CD4-positive, alpha-beta T cell treated with Interferon alpha-2 for 1 hour (primary cell): ENCODE data around the gene HTRA1.
A peak's percentile ranks its signal among the peaks of the same experiment; 100 is the strongest.

ENCODE experiments used
- DNase-seq, 2 donors: peaks; one replicate each; pipeline ENCODE4 v3.0.0-alpha.2; 2020 to 2022

HTRA1 gene

GRCh38 chr10:122455376-122456079 lies 5.8 kb upstream of the HTRA1 start:
- no peak for DNase-seq

GRCh38 chr10:122457934-122458333 lies 3.4 kb upstream of the HTRA1 start:
- DNase-seq: no peak

DNA sequence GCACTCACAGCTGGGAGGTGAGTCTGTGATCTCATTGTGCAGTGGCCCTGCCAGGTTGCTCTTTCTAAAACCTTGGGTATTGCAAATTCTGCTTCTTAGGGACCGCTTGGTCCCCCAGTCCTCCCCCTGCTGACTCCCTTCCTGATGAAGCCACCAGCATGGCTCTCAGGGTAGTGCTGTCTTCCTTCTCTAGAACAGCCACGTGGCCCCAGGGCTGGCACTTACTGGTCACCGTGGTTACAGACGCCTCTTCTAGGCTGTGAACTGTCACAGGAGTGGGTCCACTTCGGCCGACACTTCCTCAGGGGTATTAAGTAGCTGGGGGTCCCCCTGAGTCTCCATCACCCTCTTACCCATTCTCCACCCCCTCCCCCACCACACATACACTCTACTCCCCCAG lies 2.7 kb upstream of the HTRA1 start:
- no peak for DNase-seq

DNA sequence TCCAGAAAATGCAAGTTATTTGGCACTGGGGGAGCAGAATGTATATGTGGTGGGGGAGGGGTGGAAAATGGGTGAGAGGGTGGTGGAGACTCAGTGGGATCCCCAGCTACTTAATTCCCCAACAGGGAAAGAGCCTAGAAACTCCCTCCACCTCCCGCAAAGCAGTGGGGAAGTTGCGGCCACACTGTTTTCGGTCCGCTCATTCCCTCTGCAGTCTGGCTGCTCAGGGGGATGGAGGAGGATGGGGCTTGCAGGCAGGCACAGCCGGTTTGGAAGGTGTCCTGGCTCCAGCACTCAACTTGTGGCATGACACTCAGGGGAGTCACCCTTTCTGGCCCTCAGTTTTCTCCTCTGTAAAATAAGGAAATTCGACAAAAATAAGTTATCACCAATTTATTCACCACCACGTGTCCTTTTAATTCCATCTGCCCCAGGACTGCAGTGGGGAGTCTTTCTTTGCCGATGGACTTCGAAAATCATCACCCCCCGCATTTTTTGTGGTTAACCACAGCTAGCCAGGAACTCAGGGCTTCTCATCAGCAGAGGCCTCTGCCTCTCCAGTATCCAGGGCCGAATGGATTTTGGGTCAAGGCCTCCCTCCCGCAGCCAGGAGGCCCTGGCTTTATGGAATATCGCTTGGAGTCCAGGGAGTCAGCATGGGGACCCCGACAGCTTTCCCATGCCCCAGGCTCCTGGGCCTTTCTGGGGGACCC lies 1.6 kb upstream of the HTRA1 start:
- no peak for DNase-seq

DNA sequence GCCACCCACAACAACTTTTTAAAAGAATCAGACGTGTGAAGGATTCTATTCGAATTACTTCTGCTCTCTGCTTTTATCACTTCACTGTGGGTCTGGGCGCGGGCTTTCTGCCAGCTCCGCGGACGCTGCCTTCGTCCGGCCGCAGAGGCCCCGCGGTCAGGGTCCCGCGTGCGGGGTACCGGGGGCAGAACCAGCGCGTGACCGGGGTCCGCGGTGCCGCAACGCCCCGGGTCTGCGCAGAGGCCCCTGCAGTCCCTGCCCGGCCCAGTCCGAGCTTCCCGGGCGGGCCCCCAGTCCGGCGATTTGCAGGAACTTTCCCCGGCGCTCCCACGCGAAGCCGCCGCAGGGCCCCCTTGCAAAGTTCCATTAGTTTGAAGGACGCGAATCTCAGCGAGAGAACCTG lies 461 bp upstream of the HTRA1 start:
- no peak for DNase-seq

DNA sequence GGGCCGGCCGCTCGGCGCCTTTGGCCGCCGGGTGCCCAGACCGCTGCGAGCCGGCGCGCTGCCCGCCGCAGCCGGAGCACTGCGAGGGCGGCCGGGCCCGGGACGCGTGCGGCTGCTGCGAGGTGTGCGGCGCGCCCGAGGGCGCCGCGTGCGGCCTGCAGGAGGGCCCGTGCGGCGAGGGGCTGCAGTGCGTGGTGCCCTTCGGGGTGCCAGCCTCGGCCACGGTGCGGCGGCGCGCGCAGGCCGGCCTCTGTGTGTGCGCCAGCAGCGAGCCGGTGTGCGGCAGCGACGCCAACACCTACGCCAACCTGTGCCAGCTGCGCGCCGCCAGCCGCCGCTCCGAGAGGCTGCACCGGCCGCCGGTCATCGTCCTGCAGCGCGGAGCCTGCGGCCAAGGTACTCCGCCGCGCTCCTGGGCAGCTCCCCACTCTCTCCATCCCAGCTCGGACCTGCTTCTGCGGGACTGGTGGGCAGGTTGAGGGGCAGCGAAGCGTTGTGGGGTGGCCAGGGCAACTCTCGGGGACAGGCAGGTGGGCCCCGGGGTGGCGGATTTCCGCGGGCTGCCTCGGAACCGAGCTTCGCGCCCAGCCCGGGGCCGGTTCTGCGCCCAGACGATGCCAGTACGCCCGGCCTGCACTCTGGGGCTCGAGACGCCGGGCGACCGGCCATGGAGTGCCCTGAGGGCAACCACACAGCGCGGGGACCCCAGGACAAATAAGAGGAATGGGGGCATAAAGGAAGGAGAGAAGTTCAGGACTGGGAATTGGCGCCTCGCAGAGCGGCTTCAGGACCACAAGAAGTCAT lies 578 bp downstream of the HTRA1 start:
- peak in 1 of 2 donors; percentile 9 for DNase-seq

DNA sequence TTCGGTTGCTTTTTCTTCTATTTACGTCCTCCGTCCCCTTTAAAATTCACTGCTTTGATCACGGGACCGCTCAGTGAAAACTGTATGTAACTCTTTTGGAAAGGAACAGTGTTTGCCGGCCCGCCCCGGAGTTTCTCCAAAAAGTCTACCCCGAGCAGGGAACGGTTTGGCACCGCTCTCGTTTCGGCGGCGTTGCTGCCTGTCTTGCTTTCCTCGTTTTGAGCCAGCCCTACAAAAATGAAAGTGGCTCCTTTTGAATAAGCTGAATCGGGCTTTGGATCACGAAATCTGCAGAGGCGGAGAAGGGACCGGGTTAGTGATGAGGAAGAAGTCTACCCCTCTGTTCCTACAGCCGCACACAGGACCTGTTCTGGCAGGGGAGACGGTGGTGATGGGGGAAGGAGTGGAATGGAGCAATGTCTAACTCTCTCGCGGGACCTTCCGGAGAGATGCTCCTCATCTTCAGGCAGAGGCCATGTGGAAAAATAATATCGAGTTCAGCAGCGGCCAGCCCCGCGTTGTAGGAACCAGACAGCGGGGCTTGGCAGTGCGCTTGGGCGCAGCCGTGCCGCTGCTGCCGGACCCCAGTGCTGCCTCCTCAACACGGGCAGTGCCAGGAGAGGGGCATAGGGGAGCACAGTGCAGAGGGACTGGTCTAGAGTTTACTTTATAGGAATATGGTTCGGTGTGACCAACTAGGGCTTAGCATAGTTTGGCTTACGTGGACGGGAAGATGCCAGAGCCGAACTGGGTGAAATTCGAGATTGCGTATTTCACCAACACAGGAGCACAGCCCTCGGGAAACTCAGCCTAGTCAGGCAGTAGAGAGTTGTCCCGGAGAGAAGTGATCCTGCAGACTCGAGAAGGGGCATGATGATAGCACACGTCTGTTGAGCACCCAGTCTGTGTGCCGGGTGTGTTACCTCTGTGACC lies 1.4 kb downstream of the HTRA1 start:
- no peak for DNase-seq

- DNase-seq: no peak
Measured at GRCh38 chr10:122463466-122464249, 2.3 kb downstream of the HTRA1 start.

- no peak for DNase-seq
Measured at GRCh38 chr10:122464250-122464510, 2.8 kb downstream of the HTRA1 start.

DNA sequence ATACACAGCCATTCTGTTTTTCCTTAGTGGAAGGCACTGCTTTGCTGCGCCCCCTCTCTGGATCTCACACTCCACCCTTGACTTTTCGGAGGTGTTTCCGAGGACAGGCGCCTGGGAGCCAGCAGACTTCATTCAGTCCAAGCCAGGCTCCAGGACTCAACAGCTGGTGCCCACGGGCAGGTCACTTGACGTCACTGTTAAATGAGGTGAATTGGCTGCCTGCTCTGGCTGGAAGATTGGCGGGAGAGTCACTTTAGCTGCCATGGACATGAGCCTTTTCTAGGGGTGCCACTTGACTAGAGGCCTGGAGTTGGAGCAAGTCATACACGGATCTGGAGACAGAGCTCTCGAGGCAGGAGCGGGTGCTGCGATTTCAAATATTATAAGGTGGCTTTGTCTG lies 3.2 kb downstream of the HTRA1 start:
- no peak for DNase-seq

GRCh38 chr10:122465401-122466040 lies 4.2 kb downstream of the HTRA1 start:
- no peak for DNase-seq

- DNase-seq: no peak
Measured at GRCh38 chr10:122466951-122467381, 5.6 kb downstream of the HTRA1 start.

GRCh38 chr10:122467701-122468100 lies 6.3 kb downstream of the HTRA1 start:
- DNase-seq: no peak

DNA sequence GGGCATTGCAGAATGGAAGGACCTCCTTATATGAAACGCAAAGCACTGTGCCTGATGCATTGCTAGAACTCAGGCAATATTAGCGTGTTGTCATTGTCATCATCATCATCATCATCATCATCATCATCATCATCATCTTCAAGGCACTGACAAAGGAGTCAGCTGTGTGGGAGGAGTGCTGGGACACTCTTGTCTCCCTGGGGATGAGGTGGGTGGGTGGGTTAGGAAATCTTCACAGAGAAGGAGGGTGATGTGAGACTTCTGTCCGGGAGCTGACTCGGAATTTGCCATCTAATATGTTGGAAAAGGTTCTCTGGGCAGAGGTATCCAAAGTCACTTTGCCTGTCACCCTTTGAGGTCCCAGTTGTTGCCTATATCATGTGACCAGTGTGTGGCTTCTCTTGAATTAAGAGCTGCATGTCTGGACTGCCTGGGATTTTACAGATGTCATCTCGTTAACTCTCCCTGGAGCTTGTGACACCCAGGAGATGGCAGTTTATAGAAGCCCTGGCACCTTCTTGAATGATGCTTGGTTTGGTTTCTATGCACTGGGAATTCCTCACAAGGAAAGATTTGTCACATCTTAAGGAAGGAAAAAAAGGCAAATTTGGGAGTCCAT lies 7.1 kb downstream of the HTRA1 start:
- DNase-seq: no peak

- peak in 1 of 2 donors; percentile 19 for DNase-seq
Measured at GRCh38 chr10:122468926-122469781, 7.8 kb downstream of the HTRA1 start.

DNA sequence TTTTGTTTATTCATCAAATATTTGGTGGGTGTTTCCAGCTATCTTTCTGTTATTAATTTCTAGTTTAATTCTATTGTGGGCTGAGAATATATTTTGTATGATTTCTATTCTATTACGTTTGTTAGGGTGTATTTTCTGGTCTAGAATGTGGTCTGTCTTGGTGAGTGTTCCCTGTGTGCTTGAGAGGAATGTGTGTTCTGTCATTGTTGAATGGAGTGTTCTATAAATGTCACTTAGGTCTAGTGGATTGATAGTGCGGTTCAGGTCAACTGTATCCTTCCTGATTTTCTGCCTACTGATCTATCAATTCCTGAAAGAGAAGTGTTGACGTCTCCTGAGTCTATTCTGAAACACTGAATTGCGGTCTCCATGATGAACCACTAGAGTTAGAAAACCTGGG lies 8.5 kb downstream of the HTRA1 start:
- DNase-seq: no peak

- no peak for DNase-seq
Measured at GRCh38 chr10:122471531-122472177, 10.3 kb downstream of the HTRA1 start.

DNA sequence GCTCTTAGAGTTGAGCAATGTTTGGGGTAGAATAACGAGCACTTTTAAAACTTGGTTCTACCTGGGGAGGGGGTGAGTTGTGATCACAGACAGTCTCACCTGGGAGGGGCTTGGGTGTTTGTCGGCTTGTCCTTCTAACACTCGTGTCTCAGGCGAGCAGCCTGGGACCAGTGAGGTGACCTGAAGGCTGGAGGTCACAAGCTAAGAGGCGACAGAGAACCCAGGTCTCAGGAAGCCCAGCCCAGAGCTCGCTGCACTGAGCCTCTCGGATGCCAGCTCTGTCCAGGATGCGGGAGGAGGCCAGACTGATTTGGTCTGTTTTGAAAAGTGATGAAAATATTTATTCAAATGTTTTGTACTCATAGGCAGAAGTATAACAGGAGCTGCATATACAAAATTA lies 11.8 kb downstream of the HTRA1 start:
- DNase-seq: no peak

DNA sequence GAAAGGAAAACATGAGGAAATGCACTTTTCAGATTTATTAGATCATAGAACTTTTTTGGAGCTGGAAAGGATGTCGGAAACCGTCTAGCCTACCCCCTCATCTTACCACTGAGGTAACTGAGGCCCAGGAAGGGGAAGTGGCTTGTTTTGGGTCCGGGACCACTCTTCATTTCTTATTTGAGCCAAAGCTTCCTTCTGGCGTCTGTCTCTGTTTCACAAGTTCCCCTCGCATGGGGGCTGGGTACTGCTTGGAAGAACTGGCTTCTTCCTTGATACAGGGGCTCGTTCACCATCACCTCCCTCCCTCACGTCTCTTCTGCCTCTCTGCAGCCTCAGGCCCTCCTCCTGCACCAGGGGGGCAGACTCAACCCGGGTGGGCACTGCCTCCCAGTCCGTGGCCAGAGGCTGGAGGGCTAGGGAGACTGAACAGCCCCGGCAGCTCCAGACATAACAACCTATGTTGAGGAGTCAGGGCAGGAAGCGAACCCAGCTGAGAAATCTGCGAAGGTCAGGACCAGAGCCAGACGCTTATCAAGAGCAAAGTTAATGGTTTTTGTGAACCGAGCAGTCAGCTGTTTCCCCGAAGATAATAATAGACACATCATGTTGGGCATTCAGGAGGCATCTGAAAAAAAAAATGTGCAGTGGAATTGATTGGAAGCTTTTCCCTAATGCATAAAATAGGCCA lies 12.9 kb downstream of the HTRA1 start:
- no peak for DNase-seq
